ENCODE results near the gene SMAP2. TPM values are rescaled to one million over a fixed set of nuclear protein-coding genes. Genes with fewer than 3 reads are reported as not detected.

Gene SMAP2
- 12.3 and 15.9 TPM in 2 replicates for total RNA-seq

DNA sequence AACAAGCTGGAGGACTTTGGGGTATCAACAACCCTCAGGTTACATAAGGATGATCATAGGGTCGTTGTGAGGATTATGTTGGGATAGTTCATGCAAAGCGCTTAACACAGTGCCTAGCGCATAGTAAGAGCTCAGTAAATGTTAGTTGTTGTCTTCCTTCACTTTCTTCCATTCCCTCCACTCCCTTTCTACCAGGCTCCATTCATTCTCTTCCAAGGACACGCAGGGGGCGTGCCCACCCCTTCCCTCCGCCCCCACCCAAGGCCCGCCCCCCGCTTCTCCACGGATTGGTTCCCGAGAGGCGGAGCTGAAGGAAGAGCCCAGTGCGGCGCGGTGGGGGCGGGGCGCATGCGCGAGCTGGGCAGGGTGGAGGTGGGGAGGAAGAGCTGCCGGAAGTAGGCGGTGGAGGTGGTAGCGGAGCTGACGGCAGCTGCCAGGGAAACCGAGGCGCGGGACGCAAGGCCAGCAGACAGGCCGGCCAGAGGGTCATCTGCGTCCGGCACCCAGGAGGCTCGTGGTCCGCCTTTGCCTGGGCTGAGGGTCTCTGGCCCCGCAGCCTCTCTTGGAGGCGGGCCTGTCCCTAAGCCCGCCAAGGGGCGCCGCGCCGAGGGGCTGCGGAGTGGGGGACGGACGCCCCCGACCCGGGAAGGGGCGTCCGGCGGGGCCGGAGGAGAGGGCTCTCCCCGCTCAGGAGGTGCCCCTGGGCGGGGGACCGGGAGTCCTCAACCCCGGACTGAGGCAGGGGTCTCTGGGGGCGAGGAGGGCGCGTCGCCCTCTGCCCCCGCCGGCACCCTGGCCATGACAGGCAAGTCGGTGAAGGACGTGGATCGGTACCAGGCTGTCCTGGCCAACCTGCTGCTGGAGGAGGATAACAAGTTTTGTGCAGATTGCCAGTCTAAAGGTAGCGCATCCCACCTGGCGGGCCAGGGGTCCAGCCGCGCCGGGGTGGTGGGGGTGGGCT lies at the start of gene SMAP2:
Gene SMAP2, plus strand, starts transcription at position 405 of the 961 bp plus-strand sequence. Its CDS starts 394 bp downstream, at position 799.

DNA sequence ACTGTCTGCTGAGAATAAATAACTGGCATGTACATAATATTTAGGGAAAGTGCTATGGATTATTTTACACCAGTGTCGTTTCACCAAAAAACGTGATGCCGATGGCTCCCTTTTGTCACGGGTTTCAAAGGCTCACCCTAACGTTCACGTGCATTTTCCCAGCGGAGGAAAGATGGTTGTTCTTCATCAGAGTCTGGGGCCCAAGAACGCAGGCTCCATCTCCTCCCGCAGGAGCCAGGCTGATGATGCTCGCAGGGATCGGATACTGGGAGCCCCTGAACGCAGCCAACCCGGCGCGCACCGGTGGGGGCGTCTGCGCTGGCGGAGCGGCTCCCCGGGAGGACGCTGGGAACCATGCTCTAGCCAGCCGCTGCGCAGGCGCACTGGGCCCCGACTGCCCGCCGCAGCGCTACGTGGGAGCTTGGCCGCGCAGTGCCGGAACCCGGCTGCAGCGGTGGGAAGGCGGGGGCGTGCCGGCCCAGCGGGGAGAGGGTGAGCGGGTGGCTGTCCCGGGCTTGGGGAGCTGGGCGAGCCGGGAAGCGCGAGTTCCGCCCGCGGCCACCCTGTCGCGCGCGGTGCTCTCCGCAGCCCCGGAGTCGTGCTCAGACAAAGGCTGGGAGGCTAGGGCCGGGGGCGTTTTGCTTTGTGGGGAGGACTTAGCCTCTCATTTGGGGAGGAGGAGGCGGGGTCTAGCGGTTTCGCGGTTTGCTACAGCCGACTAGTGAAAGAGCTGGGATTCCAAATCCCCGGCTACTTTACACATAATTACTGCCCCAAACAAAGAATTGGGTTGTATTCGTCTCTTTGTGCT lies 76.4 kb downstream of the SMAP2 start, which contains the start of gene ZFP69B:
Gene ZFP69B, plus strand, starts transcription at position 793 of the 811 bp plus-strand sequence. CDS start 486 bp downstream, outside the sequence.

Other genes with a start within 250 kb of the SMAP2 start
- gene RLF, start 212.3 kb upstream of the SMAP2 start, total RNA-seq, result 20.9 and 31.8 TPM in 2 replicates
- gene TMCO2, start 125.8 kb upstream of the SMAP2 start, total RNA-seq, result not detected in 2 replicates
- gene ZMPSTE24, start 115.5 kb upstream of the SMAP2 start, total RNA-seq, result 64.7 and 85.8 TPM in 2 replicates
- 1.7 and 1.9 TPM in 2 replicates for gene COL9A2, start 56.4 kb upstream of the SMAP2 start, total RNA-seq
- gene ZFP69B, start 76.7 kb downstream of the SMAP2 start, total RNA-seq, result 1.2 and 1.6 TPM in 2 replicates
- gene ZFP69, start 103.6 kb downstream of the SMAP2 start, total RNA-seq, result 2.5 and 2.8 TPM in 2 replicates
- 4.3 and 6.0 TPM in 2 replicates for gene EXO5, start 135.0 kb downstream of the SMAP2 start, total RNA-seq
- gene ZNF684, start 157.9 kb downstream of the SMAP2 start, total RNA-seq, result 2.6 and 3.1 TPM in 2 replicates

Data from smooth muscle cell of bladder (primary cell).